OCI-LY1 (cell line): ENCODE measurements around the gene NKTR.

ENCODE experiments used
- H2AFZ ChIP-seq: fragments of 200-600 bp; sonication (generic), shearing (Covaris generic); 2 replicates; pipeline ENCODE4 v1.6.0; 2014; ENCODE audit warnings: antibody characterized with exemption, mild to moderate bottlenecking, low read length
- H3F3A ChIP-seq: fragments of 200-600 bp; sonication (generic), shearing (Covaris generic); 2 replicates; pipeline ENCODE4 v1.6.0; 2014; ENCODE audit warnings: mild to moderate bottlenecking, antibody characterized with exemption, low read length, moderate library complexity; ENCODE audit not compliant: insufficient read depth
- H3K27ac ChIP-seq: fragments of 200-600 bp; sonication (generic); 2 replicates; pipeline ENCODE4 v1.5.1; 2014; ENCODE audit warnings: low read length, mixed run types, mild to moderate bottlenecking, low read depth; ENCODE audit not compliant: poor library complexity, severe bottlenecking
- H3K27me3 ChIP-seq: fragments of 200-600 bp; sonication (generic); 2 replicates; pipeline ENCODE4 v1.6.0; 2014; ENCODE audit warnings: antibody characterized with exemption, mild to moderate bottlenecking, low read length, moderate library complexity; ENCODE audit not compliant: insufficient read depth
- H3K36me3 ChIP-seq: fragments of 200-600 bp; sonication (generic); 2 replicates; pipeline ENCODE4 v1.6.1; 2014; ENCODE audit warnings: mild to moderate bottlenecking, antibody characterized with exemption, low read length, moderate library complexity, mixed read lengths; ENCODE audit not compliant: insufficient read depth
- H3K4me1 ChIP-seq: fragments of 200-600 bp; sonication (generic); 2 replicates; pipeline ENCODE4 v1.5.1; 2014; ENCODE audit warnings: mild to moderate bottlenecking, low read length, moderate library complexity; ENCODE audit not compliant: insufficient read depth, severe bottlenecking
- H3K4me2 ChIP-seq: fragments of 200-600 bp; sonication (generic), shearing (Covaris generic); 2 replicates; pipeline ENCODE4 v1.6.1; 2014; ENCODE audit warnings: low read length
- H3K4me3 ChIP-seq: fragments of 200-600 bp; sonication (generic); 2 replicates; pipeline ENCODE4 v1.5.1; 2014; ENCODE audit warnings: low read length, low read depth, mild to moderate bottlenecking, mixed read lengths; ENCODE audit not compliant: poor library complexity, severe bottlenecking
- H3K79me2 ChIP-seq: fragments of 200-600 bp; shearing (Covaris generic); 2 replicates; pipeline ENCODE4 v1.6.1; 2016; ENCODE audit warnings: mixed run types, low read length, mixed read lengths; ENCODE audit not compliant: insufficient read depth
- H3K9ac ChIP-seq: fragments of 200-600 bp; sonication (generic), shearing (Covaris generic); 2 replicates; pipeline ENCODE4 v1.6.1; 2014; ENCODE audit warnings: mild to moderate bottlenecking, low read length, mixed read lengths
- H3K9me2 ChIP-seq: fragments of 200-600 bp; sonication (generic), shearing (Covaris generic); 2 replicates; pipeline ENCODE4 v1.6.1; 2014; ENCODE audit warnings: low read depth, mild to moderate bottlenecking, low read length, mixed read lengths
- H3K9me3 ChIP-seq: fragments of 200-600 bp; shearing (Covaris generic); 2 replicates; pipeline ENCODE4 v1.6.1; 2014; ENCODE audit warnings: low read length, mixed read lengths
- H4K20me1 ChIP-seq: fragments of 200-600 bp; sonication (generic), shearing (Covaris generic); 2 replicates; pipeline ENCODE4 v1.6.0; 2016; ENCODE audit warnings: mild to moderate bottlenecking, low read length; ENCODE audit not compliant: insufficient read depth
- EZH2 ChIP-seq: fragments of 200-600 bp; sonication (generic), shearing (Covaris generic); IDR thresholded peaks from 2 replicates; pipeline ENCODE4 v1.8.0; 2017; ENCODE audit warnings: borderline replicate concordance, mixed run types, mild to moderate bottlenecking, antibody characterized with exemption, low read length, moderate library complexity, mixed read lengths
- TF ChIP-seq, protein P1 (sequence below): fragments of 200-600 bp; sonication (generic), shearing (Covaris generic); IDR thresholded peaks from 2 replicates; pipeline ENCODE4 v1.5.1; 2017; ENCODE audit warnings: mild to moderate bottlenecking, antibody characterized with exemption, low read length, moderate library complexity, mixed read lengths

Gene NKTR

DNA sequence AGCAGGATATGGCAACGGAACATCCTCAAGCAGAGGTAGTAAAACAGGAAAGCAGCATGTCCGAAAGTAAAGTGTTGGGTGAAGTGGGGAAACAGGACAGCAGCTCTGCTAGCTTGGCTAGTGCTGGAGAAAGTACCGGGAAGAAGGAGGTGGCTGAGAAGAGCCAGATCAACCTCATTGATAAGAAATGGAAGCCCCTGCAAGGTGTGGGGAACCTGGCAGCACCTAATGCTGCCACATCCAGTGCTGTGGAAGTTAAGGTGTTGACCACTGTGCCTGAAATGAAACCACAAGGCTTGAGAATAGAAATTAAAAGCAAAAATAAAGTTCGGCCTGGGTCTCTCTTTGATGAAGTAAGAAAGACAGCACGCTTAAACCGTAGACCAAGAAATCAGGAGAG is 38.7 kb downstream of the NKTR start:
- no peak overlapping the region for H3K4me3 ChIP-seq
- no peak overlapping the region for H2AFZ ChIP-seq
- H3K9me3 ChIP-seq = no peaks in the 10 kb centered on the region
- H3K4me2 ChIP-seq = no peak overlapping the region
- no peak for TF ChIP-seq EZH2
- TF ChIP-seq, protein P1, sequence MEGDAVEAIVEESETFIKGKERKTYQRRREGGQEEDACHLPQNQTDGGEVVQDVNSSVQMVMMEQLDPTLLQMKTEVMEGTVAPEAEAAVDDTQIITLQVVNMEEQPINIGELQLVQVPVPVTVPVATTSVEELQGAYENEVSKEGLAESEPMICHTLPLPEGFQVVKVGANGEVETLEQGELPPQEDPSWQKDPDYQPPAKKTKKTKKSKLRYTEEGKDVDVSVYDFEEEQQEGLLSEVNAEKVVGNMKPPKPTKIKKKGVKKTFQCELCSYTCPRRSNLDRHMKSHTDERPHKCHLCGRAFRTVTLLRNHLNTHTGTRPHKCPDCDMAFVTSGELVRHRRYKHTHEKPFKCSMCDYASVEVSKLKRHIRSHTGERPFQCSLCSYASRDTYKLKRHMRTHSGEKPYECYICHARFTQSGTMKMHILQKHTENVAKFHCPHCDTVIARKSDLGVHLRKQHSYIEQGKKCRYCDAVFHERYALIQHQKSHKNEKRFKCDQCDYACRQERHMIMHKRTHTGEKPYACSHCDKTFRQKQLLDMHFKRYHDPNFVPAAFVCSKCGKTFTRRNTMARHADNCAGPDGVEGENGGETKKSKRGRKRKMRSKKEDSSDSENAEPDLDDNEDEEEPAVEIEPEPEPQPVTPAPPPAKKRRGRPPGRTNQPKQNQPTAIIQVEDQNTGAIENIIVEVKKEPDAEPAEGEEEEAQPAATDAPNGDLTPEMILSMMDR = no peak
- H3K9me2 ChIP-seq = no peaks in the 10 kb centered on the region
- H3K4me1 ChIP-seq = no peaks in the 10 kb centered on the region
- no peaks in the 10 kb centered on the region for H4K20me1 ChIP-seq
- no peaks in the 10 kb centered on the region for H3K27me3 ChIP-seq
- peaks cover 95% of the 10 kb centered on the region for H3K36me3 ChIP-seq
- H3K79me2 ChIP-seq = no peaks in the 10 kb centered on the region
- H3K27ac ChIP-seq = no peak overlapping the region
- no peak overlapping the region for H3K9ac ChIP-seq
- no peaks in the 10 kb centered on the region; the same call in 1 of the 2 replicates for H3F3A ChIP-seq

GRCh38 chr3:42640129-42640528 is 39.6 kb downstream of the NKTR start:
- Histone ChIP-seq H3K9ac (no peak overlapping the region), H3K4me2 (no peak overlapping the region), H3K4me3 (no peak overlapping the region), H3F3A (no peaks in the 10 kb centered on the region), H3K27ac (no peak overlapping the region), H3K9me2 (no peaks in the 10 kb centered on the region), H3K9me3 (no peaks in the 10 kb centered on the region), H3K27me3 (no peaks in the 10 kb centered on the region), H3K36me3 (peaks cover 94% of the 10 kb centered on the region), H4K20me1 (no peaks in the 10 kb centered on the region), H3K4me1 (no peaks in the 10 kb centered on the region), H3K79me2 (no peaks in the 10 kb centered on the region), H2AFZ (no peak overlapping the region)
- TF ChIP-seq, protein P1 = no peak
- no peak for TF ChIP-seq EZH2

- TF ChIP-seq EZH2 = no peak
- TF ChIP-seq, protein P1 = no peak
- H3K9ac ChIP-seq = no peak overlapping the region
- no peaks in the 10 kb centered on the region for H3K4me1 ChIP-seq
- H3K9me2 ChIP-seq = no peaks in the 10 kb centered on the region
- H4K20me1 ChIP-seq = no peaks in the 10 kb centered on the region
- H3K4me3 ChIP-seq = no peak overlapping the region
- no peak overlapping the region for H3K27ac ChIP-seq
- H3K9me3 ChIP-seq = no peaks in the 10 kb centered on the region
- no peaks in the 10 kb centered on the region for H3K27me3 ChIP-seq
- peaks cover 94% of the 10 kb centered on the region for H3K36me3 ChIP-seq
- H3F3A ChIP-seq = no peaks in the 10 kb centered on the region
- no peaks in the 10 kb centered on the region for H3K79me2 ChIP-seq
- H2AFZ ChIP-seq = no peak overlapping the region
- H3K4me2 ChIP-seq = no peak overlapping the region
These were observed 40.4 kb downstream of the NKTR start for GRCh38 chr3:42640771-42641370.
